Uterus (tissue), 2 donors: Measurements from ENCODE around the gene OR2A25.

Experiments
- CTCF ChIP-seq, 4 experiments: fragments of 200-600 bp in 2 of 4; fragments of 450-650 bp in 2 of 4; sonication (generic) in 2 of 4; IDR thresholded peaks; one replicate each; pipeline ENCODE4 v1.5.1; 2016 to 2019; ENCODE audit warnings: antibody characterized with exemption in 4 of 4, mild to moderate bottlenecking in 2 of 4, moderate library complexity in 1 of 4
- POLR2A ChIP-seq, 2 donors: fragments of 450-650 bp; IDR thresholded peaks; one replicate each; pipeline ENCODE4 v1.6.1; 2016; ENCODE audit warnings: antibody characterized with exemption in 2 of 2, mild to moderate bottlenecking in 1 of 2, moderate library complexity in 1 of 2

- TF ChIP-seq CTCF (IDR thresholded peaks at IDR 0.05) (no peak), POLR2A (IDR thresholded peaks at IDR 0.05) (no peak)
Measured at GRCh38 chr7:144110272-144110671, 40.7 kb downstream of the OR2A25 start.
